GM15510 (cell line): Measurements from ENCODE around the gene CACNA1C.

ENCODE experiments used
- POLR2A ChIP-seq: IDR thresholded peaks from 3 replicates; pipeline ENCODE4 v1.6.1; 2011; ENCODE audit warnings: borderline replicate concordance; ENCODE audit not compliant: insufficient read length; ENCODE audit errors: extremely low read depth

Gene CACNA1C

GRCh38 chr12:2337031-2338010 is 284.5 kb downstream of the CACNA1C start:
- TF ChIP-seq POLR2A, result no peak

GRCh38 chr12:2338381-2338780 is 285.6 kb downstream of the CACNA1C start:
- no peak for TF ChIP-seq POLR2A

- no peak for TF ChIP-seq POLR2A
Observed at GRCh38 chr12:2338991-2339431, 286.2 kb downstream of the CACNA1C start.

- TF ChIP-seq POLR2A, result no peak
Observed at GRCh38 chr12:2341051-2341751, 288.4 kb downstream of the CACNA1C start.

GRCh38 chr12:2341871-2342270 is 289.1 kb downstream of the CACNA1C start:
- TF ChIP-seq POLR2A, result no peak

- no peak for TF ChIP-seq POLR2A
Observed at GRCh38 chr12:2343681-2344080, 290.9 kb downstream of the CACNA1C start.

GRCh38 chr12:2344476-2344875 is 291.7 kb downstream of the CACNA1C start:
- no peak for TF ChIP-seq POLR2A

GRCh38 chr12:2344885-2345284 is 292.1 kb downstream of the CACNA1C start:
- TF ChIP-seq POLR2A, result no peak

- TF ChIP-seq POLR2A, result no peak
Observed at GRCh38 chr12:2345902-2346301, 293.1 kb downstream of the CACNA1C start.

GRCh38 chr12:2346416-2346815 is 293.6 kb downstream of the CACNA1C start:
- TF ChIP-seq POLR2A, result no peak

GRCh38 chr12:2347137-2347843 is 294.5 kb downstream of the CACNA1C start:
- TF ChIP-seq POLR2A, result no peak

- TF ChIP-seq POLR2A, result no peak
Observed at GRCh38 chr12:2347844-2348481, 295.2 kb downstream of the CACNA1C start.

- no peak for TF ChIP-seq POLR2A
Observed at GRCh38 chr12:2348482-2348852, 295.7 kb downstream of the CACNA1C start.

GRCh38 chr12:2351161-2351560 is 298.4 kb downstream of the CACNA1C start:
- TF ChIP-seq POLR2A, result no peak
